GM18951 (cell line): ENCODE data around the gene PRKAR1B.
"Not testable (repeated sequence)": the region's sequence is repeated elsewhere in the genome, so short reads cannot be mapped to it uniquely, and the experiment has no call there.

ENCODE experiments used
- POLR2A ChIP-seq: IDR thresholded peaks from 4 replicates; pipeline ENCODE4 v1.6.1; 2011; ENCODE audit warnings: mild to moderate bottlenecking; ENCODE audit not compliant: insufficient read length, insufficient read depth; ENCODE audit errors: extremely low read depth
- in situ Hi-C: fragments of 300-500 bp; cut with MboI; formaldehyde crosslinking; loops from one replicate; pipeline ENCODE4 v1.12.0; 2022; ENCODE audit warnings: low sequenced_read_pairs, mixed read lengths, inconsistent platforms; ENCODE audit not compliant: unreplicated experiment

Gene PRKAR1B

DNA sequence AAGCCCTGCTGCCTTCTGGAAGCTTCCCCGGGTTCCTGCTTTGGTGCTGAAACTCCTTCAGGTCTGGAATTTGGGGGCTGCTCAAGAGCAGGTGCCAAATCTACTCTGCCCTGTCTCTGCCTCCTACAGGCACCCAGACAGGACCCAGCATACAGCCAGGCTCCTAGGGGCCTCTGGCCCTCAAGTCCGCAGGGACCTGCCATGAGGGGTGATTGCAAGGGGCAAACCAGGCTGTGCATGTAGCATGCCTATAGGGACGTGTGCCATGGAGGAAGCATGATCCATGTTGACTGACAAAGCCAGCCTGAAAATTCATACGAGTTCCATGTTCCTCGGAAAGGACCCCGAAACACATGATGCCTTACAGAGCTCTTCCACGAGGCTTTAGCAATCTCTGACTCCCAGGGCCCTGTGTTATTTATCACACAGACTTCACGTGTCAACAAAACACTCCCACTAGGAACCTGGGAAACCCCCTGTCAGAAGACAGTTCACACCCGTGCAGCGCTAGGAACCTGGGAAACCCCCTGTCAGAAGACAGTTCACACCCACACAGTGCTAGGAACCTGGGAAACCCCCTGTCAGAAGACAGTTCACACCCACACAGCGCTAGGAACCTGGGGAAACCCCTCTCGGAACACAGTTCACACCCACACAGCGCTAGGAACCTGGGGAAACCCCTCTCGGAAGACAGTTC is 75.9 kb downstream of the PRKAR1B start:
- no peak for TF ChIP-seq POLR2A
- in situ Hi-C loops = no loop called here

DNA sequence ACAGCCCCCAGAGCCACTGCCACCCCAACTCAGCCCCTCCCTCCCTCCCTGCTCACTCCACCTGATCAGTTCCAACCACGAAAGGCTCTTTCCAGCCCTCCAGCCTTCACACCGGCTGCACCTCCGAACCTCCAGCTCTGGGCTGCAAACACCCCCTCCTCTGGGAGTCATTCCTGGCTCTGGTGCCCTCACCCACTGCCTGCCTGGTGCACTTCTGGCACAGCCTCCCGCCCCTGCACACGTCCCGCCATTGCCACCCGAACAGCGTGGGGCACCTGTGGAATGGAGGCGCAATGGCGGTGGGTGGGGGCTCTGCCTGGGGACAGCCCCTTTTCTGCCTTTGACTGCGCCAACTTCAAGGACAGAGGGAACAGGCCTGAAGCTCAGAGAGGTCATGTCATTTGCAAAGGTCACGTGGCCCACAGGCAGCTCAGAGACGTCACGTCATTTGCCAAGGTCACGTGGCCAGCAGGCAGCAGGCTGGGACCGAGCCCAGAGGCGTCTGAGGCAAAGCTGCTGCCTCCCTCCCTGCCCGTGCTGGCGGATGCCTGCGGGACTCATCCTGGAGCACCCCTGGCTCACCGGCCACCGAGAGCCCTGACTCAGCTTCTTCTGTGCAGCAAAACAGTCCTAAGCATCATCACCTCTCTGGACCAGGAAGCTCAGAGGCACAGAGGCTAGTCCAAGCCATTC is 76.6 kb downstream of the PRKAR1B start:
- in situ Hi-C loops = no loop called here
- TF ChIP-seq POLR2A = no peak

DNA sequence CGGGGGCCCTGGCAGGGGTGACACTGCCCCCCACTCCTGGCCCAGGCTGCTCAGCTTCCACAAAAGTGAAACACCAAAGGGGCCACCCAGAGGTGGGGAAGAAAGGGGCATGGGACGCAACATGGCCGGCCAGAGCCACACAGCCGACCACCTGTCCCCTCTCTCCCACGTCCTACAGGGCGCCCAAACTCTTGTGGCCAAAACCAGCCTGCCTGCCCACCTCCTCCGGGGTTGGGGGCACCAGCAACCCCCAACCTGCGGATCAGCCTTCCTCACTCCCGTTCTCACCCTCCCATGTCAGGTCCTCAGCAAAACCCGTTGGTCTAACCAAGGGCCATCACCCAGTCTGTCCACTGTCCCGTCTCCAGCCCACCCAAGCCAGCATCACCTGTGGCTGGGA is 80.1 kb downstream of the PRKAR1B start:
- in situ Hi-C loops = no loop called here
- no peak for TF ChIP-seq POLR2A

DNA sequence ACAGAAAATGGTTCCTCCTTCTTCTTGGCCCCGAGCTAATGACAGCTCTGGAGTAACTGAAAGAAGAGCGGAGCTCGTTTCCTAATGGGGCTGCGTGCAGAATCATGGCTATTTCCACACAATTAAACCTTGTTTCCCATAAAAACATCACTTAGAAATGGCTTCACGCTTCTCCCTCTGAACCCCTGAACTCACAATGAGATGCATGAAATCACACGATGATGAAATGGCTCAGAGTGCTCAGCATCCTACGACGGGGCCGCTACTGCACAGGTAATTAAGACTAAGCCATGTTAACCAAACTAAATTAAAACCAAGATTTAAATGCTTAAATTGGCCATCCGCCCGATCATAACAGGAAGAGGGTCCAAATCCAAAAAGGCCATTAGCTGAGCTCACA is 80.6 kb downstream of the PRKAR1B start:
- in situ Hi-C loops = no loop called here
- no peak for TF ChIP-seq POLR2A

DNA sequence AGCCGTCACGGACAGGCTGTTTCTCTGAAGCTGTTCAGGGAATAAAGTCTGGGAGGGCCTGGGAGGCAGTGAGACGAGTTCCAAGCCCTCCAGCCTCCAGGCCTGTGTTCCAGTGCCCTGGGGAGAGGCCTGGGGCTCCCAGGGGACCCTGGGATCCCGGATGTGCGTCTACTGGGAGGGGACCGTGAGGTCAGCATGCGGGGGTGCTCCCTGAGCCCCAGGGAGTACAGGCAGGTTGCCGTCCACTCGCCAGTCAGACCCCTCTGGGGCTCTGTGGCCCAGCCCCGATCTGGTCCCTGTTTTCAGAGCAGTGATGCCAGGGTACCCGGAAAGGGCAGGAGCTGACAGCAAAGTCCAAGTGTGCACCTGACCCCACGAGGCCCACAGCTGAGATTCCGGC is 81.5 kb downstream of the PRKAR1B start:
- no peak for TF ChIP-seq POLR2A
- in situ Hi-C loops = no loop called here

DNA sequence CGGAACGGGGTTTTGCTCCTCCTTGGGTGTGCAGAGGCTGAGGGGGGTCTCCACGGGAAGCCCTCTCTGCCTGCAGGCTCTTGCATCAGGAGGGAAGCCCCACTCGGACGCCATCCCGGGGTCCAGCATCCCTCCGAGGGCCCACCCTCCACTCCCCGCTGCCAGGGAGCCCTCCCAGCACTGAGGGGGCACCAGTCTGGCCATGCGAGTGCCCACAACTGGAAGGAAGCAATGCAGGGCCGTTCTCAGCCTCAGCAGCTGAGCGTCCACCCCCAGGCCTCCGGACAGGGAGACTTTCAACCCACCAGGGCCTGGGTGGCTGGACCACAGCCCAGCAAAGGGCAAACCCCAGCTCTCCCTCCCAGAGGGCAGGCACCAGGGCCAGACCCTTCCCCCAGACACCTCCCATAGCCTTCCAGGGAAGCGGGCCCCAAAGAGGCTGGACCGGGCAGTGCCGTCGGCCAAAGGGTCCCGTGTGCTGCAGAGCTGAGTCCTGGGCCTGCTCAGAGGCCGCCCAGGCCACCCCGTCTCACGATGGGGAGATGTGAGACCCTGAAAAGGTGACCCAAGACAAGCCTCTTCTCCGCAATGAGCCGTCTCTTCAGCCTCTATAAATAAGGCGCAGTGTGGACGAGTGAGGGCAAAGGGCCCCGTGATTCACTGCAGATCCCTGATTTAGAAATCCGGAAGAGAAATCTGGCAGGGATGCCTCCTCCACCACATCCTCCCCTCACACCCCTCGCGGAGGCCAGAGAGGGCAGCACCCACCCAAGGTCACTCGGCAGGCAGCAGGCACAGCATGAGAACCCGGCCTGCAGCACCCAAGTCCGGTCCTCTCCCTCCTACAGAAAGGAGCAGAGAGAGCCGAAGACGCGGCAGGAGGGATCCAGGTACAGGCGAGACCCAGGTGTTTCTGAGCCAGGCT is 82.4 kb downstream of the PRKAR1B start:
- no peak for TF ChIP-seq POLR2A

DNA sequence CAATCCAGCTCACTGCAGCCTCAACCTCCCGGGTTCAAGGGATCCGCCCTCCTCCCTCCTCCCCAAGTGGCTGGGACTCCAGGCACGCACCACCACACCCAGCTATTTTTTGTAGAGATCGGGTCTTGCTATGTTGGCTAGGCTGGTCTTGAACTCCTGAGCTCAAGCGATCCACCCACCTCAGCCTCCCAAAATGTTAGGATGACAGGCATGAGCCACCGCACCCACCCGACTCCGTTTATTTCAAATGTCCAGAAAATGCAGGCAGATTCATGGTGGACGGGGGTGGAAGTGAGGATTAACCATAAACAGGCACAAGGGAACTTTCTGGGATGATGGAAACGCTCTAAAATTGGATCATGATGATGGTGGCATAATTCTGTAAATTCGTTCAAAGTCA is 85.1 kb downstream of the PRKAR1B start:
- no peak for TF ChIP-seq POLR2A
- in situ Hi-C loops = no loop called here

More for the DNA sequence above, 82.4 kb downstream of the PRKAR1B start:
- in situ Hi-C loops = no loop called here

DNA sequence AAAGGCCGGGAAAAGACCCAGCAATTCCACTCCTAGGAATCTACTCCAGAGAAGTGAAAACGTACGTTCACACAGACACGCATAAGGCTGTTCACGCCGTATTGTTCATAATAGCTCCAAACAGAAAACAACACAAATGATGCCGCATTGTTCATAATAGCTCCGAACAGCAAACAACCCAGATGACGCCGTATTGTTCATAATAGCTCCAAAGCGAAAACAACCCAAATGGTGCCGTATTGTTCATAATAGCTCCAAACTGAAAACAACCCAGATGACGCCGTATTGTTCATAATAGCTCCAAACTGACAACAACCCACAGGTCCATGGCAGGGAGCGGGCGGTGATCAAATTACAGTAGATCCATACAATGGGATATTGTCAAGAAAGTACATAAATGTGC is 85.8 kb downstream of the PRKAR1B start:
- in situ Hi-C loops = no loop called here
- TF ChIP-seq POLR2A = no peak

DNA sequence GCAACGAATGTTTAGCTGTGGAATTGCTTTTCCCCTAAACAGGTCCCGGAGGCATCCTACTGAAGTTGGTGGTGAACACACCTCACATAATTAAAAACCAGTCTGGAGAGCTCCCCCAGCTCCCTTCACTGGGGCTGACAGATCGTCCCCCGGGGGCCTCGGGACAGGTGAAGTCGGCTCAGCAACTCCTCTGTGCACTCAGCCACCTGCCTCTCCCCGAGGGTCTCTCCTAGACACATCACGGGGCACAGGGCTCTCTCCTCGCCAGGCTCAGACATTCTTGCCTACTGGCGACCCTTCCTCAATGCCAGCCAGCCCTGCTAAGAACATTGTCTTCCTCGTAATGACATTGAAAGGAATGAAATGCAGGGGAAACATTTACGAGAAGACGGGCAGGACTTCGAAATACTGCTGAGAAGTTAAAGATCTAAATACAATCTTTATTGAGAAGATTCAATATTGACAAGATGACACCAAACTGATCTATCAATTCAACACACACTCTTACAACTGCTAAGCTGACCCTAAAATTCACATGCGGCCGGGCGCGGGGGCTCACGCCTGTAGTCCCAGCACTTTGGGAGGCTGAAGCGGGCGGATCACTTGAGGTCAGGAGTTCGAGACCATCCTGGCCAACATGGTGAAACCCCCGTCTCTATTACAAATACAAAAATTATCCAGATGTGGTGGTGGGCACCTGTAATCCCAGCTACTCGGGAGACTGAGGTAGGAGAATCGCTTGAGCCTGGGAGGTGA is 88.6 kb downstream of the PRKAR1B start:
- no peak for TF ChIP-seq POLR2A

DNA sequence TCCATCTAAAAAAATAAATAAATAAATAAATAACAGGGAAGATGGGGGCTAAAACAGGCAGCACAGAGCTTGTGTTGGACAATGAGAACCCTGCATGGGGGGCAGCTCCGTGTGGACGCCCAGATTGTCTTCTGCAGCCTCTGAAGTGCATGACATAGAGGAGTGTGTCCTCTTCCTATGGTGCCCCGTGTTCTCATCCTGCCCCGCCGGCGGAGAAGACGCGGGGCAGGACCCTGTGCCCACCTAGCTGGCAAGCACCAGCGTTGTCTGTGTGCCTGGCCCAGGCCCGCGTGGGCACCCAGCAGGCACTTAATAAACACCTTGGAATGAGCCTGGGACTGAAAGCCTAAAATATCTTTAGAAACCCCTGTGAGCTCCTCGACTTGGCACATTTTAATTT is 89.3 kb downstream of the PRKAR1B start:
- no peak for TF ChIP-seq POLR2A
- in situ Hi-C loops = no loop called here

More for the DNA sequence above, 88.6 kb downstream of the PRKAR1B start:
- in situ Hi-C loops = no loop called here

DNA sequence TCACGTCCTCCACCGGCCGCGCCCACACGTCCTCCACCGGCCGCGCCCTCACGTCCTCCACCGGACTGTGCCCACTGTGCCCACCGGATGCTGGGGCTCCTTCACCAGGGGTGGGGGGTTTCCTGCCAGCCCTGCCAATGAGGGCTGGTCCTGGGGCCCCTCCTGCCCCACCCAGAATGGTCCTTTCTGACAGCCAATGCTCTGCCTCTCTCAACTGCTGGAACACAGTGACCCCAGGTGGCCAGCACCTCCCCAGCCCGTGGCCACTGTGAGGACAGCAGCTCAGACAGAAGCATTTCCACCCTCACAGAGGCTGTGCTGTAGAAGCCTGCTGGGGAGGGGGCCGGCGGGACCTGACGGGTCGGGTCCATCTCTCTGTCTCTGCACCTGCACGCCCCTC is 90.7 kb downstream of the PRKAR1B start:
- TF ChIP-seq POLR2A = no peak
- in situ Hi-C loops = no loop called here

DNA sequence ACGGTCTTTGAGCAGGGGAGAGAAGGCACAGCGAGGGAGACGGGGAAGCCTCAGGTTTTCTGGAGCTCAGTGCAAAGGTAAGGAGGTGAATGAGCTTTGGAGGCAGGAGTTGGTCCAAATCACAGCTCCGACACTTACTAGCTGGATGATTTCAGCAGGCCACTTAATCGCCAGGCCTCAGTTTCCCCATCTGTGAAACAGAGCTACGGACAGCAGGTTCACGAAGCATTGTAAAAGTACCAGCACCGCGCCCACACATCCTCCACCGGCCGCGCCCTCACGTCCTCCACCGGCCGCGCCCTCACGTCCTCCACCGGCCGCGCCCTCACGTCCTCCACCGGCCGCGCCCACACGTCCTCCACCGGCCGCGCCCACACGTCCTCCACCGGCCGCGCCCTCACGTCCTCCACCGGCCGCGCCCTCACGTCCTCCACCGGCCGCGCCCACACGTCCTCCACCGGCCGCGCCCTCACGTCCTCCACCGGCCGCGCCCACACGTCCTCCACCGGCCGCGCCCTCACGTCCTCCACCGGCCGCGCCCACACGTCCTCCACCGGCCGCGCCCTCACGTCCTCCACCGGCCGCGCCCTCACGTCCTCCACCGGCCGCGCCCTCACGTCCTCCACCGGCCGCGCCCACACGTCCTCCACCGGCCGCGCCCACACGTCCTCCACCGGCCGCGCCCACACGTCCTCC is 91.2 kb downstream of the PRKAR1B start:
- in situ Hi-C loops = not testable (repeated sequence)
